OCI-LY7 (cell line): ENCODE measurements around the gene IMPA2. TPM values are rescaled to one million over a fixed set of nuclear protein-coding genes. Genes with fewer than 3 reads are reported as not detected.

ENCODE experiments used
- BruUV-seq: library from RNA; stranded (reverse); fragments of 400-500 nt; replicated peaks from 2 replicates; lab custom pipeline; 2021; lab: Mats Ljungman, UMichigan
- CTCF ChIA-PET: fragments of 300-600 bp; sonication (Branson Sonifier 250); formaldehyde crosslinking; loops from one replicate; lab custom pipeline; 2022; ENCODE audit warnings: antibody characterized with exemption; ENCODE audit not compliant: unreplicated experiment; lab: Charles Lee
- POLR2A ChIA-PET: fragments of 300-600 bp; sonication (Branson Sonifier 250); formaldehyde crosslinking; loops from one replicate; lab custom pipeline; 2022; ENCODE audit warnings: antibody characterized with exemption; lab: Charles Lee
- DNase-seq: peaks from one replicate; pipeline ENCODE4 v3.0.0-alpha.2; 2015; ENCODE audit warnings: low spot score
- H2AFZ ChIP-seq: fragments of 200-600 bp; sonication (generic), shearing (Covaris generic); 2 replicates; pipeline ENCODE4 v1.6.1; 2014; ENCODE audit warnings: mild to moderate bottlenecking, antibody characterized with exemption, low read length, moderate library complexity
- H3K27ac ChIP-seq: fragments of 200-600 bp; sonication (generic); 2 replicates; pipeline ENCODE4 v1.5.1; 2014; ENCODE audit warnings: mixed run types, low read depth, mild to moderate bottlenecking, moderate library complexity, low read length, inconsistent platforms; ENCODE audit not compliant: poor library complexity, severe bottlenecking
- H3K36me3 ChIP-seq: fragments of 200-600 bp; sonication (generic); 2 replicates; pipeline ENCODE4 v1.6.1; 2014; ENCODE audit warnings: mild to moderate bottlenecking, antibody characterized with exemption, low read length, moderate library complexity, mixed read lengths; ENCODE audit not compliant: insufficient read depth
- H3K4me1 ChIP-seq: fragments of 200-600 bp; sonication (generic); 2 replicates; pipeline ENCODE4 v1.5.1; 2014; ENCODE audit warnings: mild to moderate bottlenecking, low read length; ENCODE audit not compliant: insufficient read depth, poor library complexity, severe bottlenecking
- H3K4me2 ChIP-seq: fragments of 200-600 bp; sonication (generic); 2 replicates; pipeline ENCODE4 v1.6.1; 2014; ENCODE audit warnings: mild to moderate bottlenecking, low read length
- H3K4me3 ChIP-seq: fragments of 200-600 bp; sonication (generic); 2 replicates; pipeline ENCODE4 v1.5.1; 2014; ENCODE audit warnings: mild to moderate bottlenecking, low read depth, low read length; ENCODE audit not compliant: poor library complexity, severe bottlenecking
- H3K79me2 ChIP-seq: fragments of 200-600 bp; sonication (generic); 2 replicates; pipeline ENCODE4 v1.6.1; 2016; ENCODE audit warnings: low read depth, mild to moderate bottlenecking, low read length, moderate library complexity, mixed read lengths; ENCODE audit not compliant: insufficient read depth
- H3K9me2 ChIP-seq: fragments of 200-600 bp; sonication (generic); 2 replicates; pipeline ENCODE4 v1.6.1; 2016; ENCODE audit warnings: mild to moderate bottlenecking, low read length, mixed read lengths; ENCODE audit not compliant: insufficient read depth
- H3K9me3 ChIP-seq: fragments of 200-600 bp; sonication (generic); 2 replicates; pipeline ENCODE4 v1.6.1; 2014; ENCODE audit warnings: mild to moderate bottlenecking, mixed run types, low read length, mixed read lengths
- H4K20me1 ChIP-seq: fragments of 200-600 bp; sonication (generic); 2 replicates; pipeline ENCODE4 v1.6.1; 2014; ENCODE audit warnings: mild to moderate bottlenecking, antibody characterized with exemption, low read length, moderate library complexity, mixed read lengths; ENCODE audit not compliant: insufficient read depth
- EZH2phosphoT487 ChIP-seq: fragments of 200-600 bp; sonication (generic); IDR thresholded peaks from 2 replicates; pipeline ENCODE4 v1.6.1; 2018; ENCODE audit warnings: low read depth, borderline replicate concordance, mild to moderate bottlenecking, mixed run types, antibody characterized with exemption, low read length, moderate library complexity, mixed read lengths
- intact Hi-C: fragments of 100-400 bp; cut with micrococcal nuclease; formaldehyde crosslinking; loops from one replicate; pipeline ENCODE4 v1.10.0; 2022; ENCODE audit not compliant: unreplicated experiment
- total RNA-seq, 2 experiments: library from RNA; depleted of rRNA in 1 of 2; stranded (reverse); fragments of >200 nt in 1 of 2; shearing (Covaris generic) in 1 of 2; gene quantifications; 2 replicates each; pipeline ENCODE4 v1.2.3, GENCODE V29; 2014 to 2022
- TF ChIP-seq, protein P1 (sequence below): fragments of 200-600 bp; sonication (generic); conservative IDR thresholded peaks from 2 replicates; pipeline ENCODE4 v1.5.1; 2014; ENCODE audit warnings: mild to moderate bottlenecking, antibody characterized with exemption, low read length, moderate library complexity, mixed read lengths

The IMPA2 gene
- total RNA-seq, 2 experiments from 2014 or later: 51.9 to 59.0 TPM

DNA sequence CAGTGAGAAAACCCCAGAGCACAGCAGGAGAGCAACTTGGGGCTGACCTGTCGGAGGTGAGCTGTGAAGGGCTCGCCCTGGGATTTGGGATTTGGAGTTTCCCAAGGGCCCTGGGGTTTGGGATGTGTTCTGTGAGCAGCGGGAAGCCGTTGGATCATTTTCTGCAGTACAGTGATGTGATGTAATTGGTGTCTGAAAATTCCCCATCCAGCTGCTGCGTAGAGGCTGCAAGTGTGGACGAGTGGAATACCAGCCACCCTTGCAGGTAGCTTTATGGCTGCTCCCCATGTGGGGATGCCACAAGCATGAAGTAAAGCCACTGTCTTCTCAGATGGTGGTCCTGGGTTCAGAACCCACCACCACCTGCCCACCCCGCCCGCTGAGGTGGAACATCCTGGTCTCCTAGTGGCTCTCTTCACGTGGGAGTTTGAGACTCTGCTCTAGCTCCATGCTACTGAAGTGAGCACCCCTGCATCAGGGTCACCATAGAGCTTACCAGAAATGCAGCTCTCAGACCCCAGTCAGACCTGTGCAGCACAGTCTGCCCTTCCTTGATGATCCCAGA is 15.0 kb downstream of the IMPA2 start:
- ChIA-PET CTCF (interaction anchor here (0.9 to 2.6 kb wide), 5 partner anchors 9 to 59 kb away, joined by 3 to 25 read pairs (median 7); partner anchors contain the start of gene IMPA2), POLR2A (interaction anchor here (0.5 to 2.7 kb wide), 7 partner anchors 14 to 162 kb away, joined by 3 to 12 read pairs (median 3); no protein-coding TSS in a partner anchor)
- Histone ChIP-seq H3K36me3 (peaks cover 9% of the 10 kb centered on the region; the same call in 1 of the 2 replicates), H3K9me2 (no peaks in the 10 kb centered on the region), H3K27ac (peak overlapping the region; percentile 25), H4K20me1 (no peaks in the 10 kb centered on the region), H3K79me2 (no peaks in the 10 kb centered on the region), H3K4me3 (peak overlapping the region; percentile 20), H2AFZ (peak overlapping the region; percentile 80), H3K4me2 (peak overlapping the region; percentile 66), H3K9me3 (no peaks in the 10 kb centered on the region), H3K4me1 (peaks cover 28% of the 10 kb centered on the region)
- intact Hi-C loops: loop anchor here (5.0 kb wide), 1 partner anchor 41 kb away; no protein-coding TSS in a partner anchor
- BruUV-seq: no TSS peak
- DNase-seq: no peak
- TF ChIP-seq, protein P1, sequence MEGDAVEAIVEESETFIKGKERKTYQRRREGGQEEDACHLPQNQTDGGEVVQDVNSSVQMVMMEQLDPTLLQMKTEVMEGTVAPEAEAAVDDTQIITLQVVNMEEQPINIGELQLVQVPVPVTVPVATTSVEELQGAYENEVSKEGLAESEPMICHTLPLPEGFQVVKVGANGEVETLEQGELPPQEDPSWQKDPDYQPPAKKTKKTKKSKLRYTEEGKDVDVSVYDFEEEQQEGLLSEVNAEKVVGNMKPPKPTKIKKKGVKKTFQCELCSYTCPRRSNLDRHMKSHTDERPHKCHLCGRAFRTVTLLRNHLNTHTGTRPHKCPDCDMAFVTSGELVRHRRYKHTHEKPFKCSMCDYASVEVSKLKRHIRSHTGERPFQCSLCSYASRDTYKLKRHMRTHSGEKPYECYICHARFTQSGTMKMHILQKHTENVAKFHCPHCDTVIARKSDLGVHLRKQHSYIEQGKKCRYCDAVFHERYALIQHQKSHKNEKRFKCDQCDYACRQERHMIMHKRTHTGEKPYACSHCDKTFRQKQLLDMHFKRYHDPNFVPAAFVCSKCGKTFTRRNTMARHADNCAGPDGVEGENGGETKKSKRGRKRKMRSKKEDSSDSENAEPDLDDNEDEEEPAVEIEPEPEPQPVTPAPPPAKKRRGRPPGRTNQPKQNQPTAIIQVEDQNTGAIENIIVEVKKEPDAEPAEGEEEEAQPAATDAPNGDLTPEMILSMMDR: no peak
- TF ChIP-seq EZH2phosphoT487: no peak

GRCh38 chr18:11996907-11997306 is 15.6 kb downstream of the IMPA2 start:
- Histone ChIP-seq H3K4me2 (no peak overlapping the region), H3K27ac (no peak overlapping the region), H3K36me3 (peaks cover 12% of the 10 kb centered on the region; the same call in 1 of the 2 replicates), H3K9me2 (no peaks in the 10 kb centered on the region), H3K4me1 (peaks cover 28% of the 10 kb centered on the region), H2AFZ (no peak overlapping the region), H3K4me3 (no peak overlapping the region), H3K9me3 (no peaks in the 10 kb centered on the region), H3K79me2 (no peaks in the 10 kb centered on the region), H4K20me1 (no peaks in the 10 kb centered on the region)
- DNase-seq: no peak
- CTCF ChIA-PET: interaction anchor here (1.5 to 2.6 kb wide), 3 partner anchors 17 to 59 kb away, joined by 7 to 25 read pairs (median 12); partner anchors contain the start of gene IMPA2
- POLR2A ChIA-PET: interaction anchor here (0.6 to 2.7 kb wide), 5 partner anchors 14 to 157 kb away, joined by 3 to 12 read pairs (median 4); no protein-coding TSS in a partner anchor
- intact Hi-C loops: loop anchor here (5.0 kb wide), 1 partner anchor 40 kb away; no protein-coding TSS in a partner anchor
- TF ChIP-seq, protein P1: no peak
- TF ChIP-seq EZH2phosphoT487: no peak
- BruUV-seq: no TSS peak
